ENCODE data around the gene SH3RF3. TPM values are rescaled to one million over a fixed set of nuclear protein-coding genes. Genes with fewer than 3 reads are reported as not detected.

SH3RF3 gene
- polyA plus RNA-seq, 3 donors from 2014 or later = not detected

DNA sequence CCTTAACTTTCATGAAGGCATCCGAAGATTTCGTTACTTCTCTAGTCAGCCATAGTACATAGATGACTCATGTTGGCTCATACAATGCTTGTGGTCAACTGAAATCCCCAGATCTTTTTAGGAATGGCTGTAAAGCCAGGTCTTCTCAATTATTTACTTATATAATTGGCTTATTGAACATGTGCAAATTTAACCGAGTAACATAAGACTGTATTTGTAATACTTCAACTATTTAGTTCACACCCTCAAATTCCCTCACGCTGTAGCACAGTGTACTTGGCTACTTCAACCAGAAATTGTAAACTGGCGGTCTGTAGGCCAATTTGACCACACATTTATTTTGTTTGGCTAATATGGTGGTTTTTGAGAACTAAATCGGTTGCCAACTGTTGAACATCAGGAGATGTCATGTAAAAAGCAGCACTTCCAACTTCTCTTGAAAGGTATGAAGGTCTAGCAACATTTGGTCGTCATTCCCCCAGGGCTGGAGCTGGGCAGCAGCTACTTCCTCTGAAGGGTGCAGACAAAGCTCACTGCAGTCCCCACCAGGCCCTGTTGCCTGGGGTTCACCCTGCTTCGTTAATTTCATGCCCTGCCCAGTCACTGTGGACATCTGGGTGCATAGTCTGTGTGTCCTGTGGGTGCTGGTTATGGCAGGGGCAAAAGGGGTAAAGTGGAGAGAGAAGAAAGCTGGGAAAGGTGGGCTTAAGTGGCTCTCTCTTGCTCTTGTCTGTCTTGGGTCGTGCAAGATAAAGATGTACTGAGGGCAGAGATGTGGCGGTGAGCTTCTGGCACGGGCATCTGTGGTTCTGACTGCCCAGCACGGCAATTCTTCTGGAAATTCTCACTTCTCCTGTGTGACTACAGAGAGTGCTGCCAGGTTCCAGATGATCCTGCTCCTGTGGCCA, 3.2 kb upstream of the SH3RF3 start:
- no peak for DNase-seq
- Mint-ChIP-seq H3K4me1 (peaks cover 10 to 18% of the 10 kb centered on the region in 2 donors), H3K36me3 (no peaks in the 10 kb centered on the region), H3K27ac (no peak overlapping the region), H3K9me3 (peaks cover 0 to 2% (median 0%) of the 10 kb centered on the region in 6 donors), H3K4me3 (no peak overlapping the region), H3K27me3 (ENCODE audit: low read depth in 3 of 3) (peaks cover 10 to 17% (median 17%) of the 10 kb centered on the region in 3 donors)

GRCh38 chr2:109126501-109126860, 2.5 kb upstream of the SH3RF3 start:
- Mint-ChIP-seq H3K9me3 (peaks cover 0 to 2% (median 0%) of the 10 kb centered on the region in 6 donors), H3K4me1 (peaks cover 10 to 19% of the 10 kb centered on the region in 2 donors), H3K36me3 (no peaks in the 10 kb centered on the region), H3K27me3 (ENCODE audit: low read depth in 3 of 3) (peaks cover 10 to 19% (median 17%) of the 10 kb centered on the region in 3 donors), H3K4me3 (no peak overlapping the region), H3K27ac (no peak overlapping the region)
- DNase-seq = no peak

- H3K36me3 Mint-ChIP-seq = no peaks in the 10 kb centered on the region
- no peak overlapping the region for H3K27ac Mint-ChIP-seq
- peaks cover 7 to 19% (median 17%) of the 10 kb centered on the region in 3 donors for H3K27me3 Mint-ChIP-seq (ENCODE audit: low read depth in 3 of 3)
- peaks cover 0 to 2% (median 0%) of the 10 kb centered on the region in 6 donors for H3K9me3 Mint-ChIP-seq
- DNase-seq = no peak
- H3K4me3 Mint-ChIP-seq = peak overlapping the region; percentile 66 to 80 (median 74)
- peaks cover 10 to 19% of the 10 kb centered on the region in 2 donors for H3K4me1 Mint-ChIP-seq
These were observed 1.4 kb upstream of the SH3RF3 start for GRCh38 chr2:109127556-109127955.

GRCh38 chr2:109128048-109128615, 873 bp upstream of the SH3RF3 start:
- Mint-ChIP-seq H3K36me3 (no peaks in the 10 kb centered on the region), H3K9me3 (peaks cover 0 to 2% (median 0%) of the 10 kb centered on the region in 6 donors), H3K27me3 (ENCODE audit: low read depth in 3 of 3) (peaks cover 7 to 17% (median 17%) of the 10 kb centered on the region in 3 donors), H3K4me3 (peak overlapping the region; percentile 66 to 85 (median 78)), H3K27ac (no peak overlapping the region), H3K4me1 (peaks cover 10 to 19% of the 10 kb centered on the region in 2 donors)
- DNase-seq = peak; percentile 41 to 50 (median 48)

DNA sequence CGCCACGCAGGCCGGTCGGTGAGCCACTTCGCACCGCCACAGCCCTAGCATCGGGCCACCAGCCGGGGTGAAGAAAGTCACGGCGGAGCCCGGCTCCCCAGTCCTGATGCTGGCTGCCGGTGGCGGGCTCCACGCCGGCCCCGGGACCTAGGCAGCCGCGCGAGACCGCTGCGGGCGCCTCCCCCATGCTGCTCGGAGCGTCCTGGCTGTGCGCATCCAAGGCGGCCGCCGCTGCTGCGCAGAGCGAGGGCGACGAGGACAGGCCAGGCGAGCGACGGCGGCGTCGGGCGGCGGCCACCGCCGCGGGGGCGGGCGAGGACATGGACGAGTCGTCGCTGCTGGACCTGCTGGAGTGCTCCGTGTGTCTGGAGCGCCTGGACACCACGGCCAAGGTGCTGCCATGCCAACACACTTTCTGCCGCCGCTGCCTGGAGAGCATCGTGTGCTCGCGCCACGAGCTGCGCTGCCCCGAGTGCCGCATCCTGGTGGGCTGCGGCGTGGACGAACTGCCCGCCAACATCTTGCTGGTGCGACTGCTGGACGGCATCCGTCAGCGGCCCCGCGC, 433 bp downstream of the SH3RF3 start:
- H3K4me1 Mint-ChIP-seq = peaks cover 11 to 19% of the 10 kb centered on the region in 2 donors
- H3K36me3 Mint-ChIP-seq = no peaks in the 10 kb centered on the region
- H3K27me3 Mint-ChIP-seq (ENCODE audit: low read depth in 3 of 3) = peaks cover 7 to 23% (median 20%) of the 10 kb centered on the region in 3 donors
- peaks cover 0 to 2% (median 0%) of the 10 kb centered on the region in 6 donors for H3K9me3 Mint-ChIP-seq
- H3K27ac Mint-ChIP-seq = no peak overlapping the region
- H3K4me3 Mint-ChIP-seq = peak overlapping the region in 4 of 5 donors; percentile 33 to 64 (median 48)
- DNase-seq = peak in 2 of 3 donors; percentile 9 to 17

DNA sequence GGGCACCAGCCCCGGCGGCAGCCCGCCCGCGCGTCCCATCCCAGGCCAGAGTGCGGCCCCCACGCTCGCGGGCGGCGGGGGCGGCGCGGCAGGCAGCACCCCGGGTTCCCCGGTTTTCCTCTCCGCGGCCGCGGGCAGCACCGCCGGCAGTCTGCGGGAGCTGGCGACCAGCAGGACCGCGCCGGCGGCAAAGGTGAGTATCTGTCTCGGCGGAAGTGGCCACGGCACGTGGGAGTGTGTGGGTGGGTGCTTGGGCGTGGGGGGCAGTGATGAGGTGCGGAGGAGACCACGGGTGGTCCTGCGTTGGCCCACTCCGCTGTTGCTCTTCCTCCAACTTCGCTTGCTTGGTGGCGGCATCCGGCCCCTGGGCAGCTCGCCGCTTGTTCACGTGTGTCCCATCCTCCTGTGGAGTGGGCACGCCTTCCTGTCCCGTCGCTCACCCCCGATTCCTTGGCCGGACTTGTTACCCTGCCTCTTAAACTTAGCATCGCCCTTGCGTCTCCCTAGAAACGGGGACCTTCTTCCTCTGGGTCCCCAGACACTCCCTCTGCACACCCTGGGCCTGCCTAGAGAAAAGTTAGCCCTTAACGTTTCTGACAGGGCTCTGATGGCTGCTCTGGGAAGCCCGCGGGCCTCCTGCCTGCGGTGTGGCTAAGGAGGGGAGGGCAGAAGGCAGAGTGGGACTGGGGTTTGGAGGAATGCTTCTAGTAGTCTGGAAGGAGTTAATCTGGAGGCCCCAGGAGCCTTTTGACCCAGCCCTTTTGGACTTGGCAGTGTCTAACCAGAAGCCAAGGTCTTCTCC, 1.1 kb downstream of the SH3RF3 start:
- peaks cover 0 to 2% (median 0%) of the 10 kb centered on the region in 6 donors for H3K9me3 Mint-ChIP-seq
- peak overlapping the region in 1 of 6 donors; percentile 58 for H3K27ac Mint-ChIP-seq
- H3K4me1 Mint-ChIP-seq = peaks cover 11 to 19% of the 10 kb centered on the region in 2 donors
- peak overlapping the region; percentile 79 to 92 (median 85) for H3K4me3 Mint-ChIP-seq
- DNase-seq = peak; percentile 5 to 7 (median 5)
- no peaks in the 10 kb centered on the region for H3K36me3 Mint-ChIP-seq
- peaks cover 7 to 23% (median 17%) of the 10 kb centered on the region in 3 donors for H3K27me3 Mint-ChIP-seq (ENCODE audit: low read depth in 3 of 3)

GRCh38 chr2:109130723-109130995, 1.7 kb downstream of the SH3RF3 start:
- Mint-ChIP-seq H3K27ac (no peak overlapping the region), H3K4me1 (peaks cover 11 to 19% of the 10 kb centered on the region in 2 donors), H3K4me3 (peak overlapping the region; percentile 44 to 92 (median 81)), H3K36me3 (no peaks in the 10 kb centered on the region), H3K9me3 (peaks cover 0 to 2% (median 0%) of the 10 kb centered on the region in 6 donors), H3K27me3 (ENCODE audit: low read depth in 3 of 3) (peaks cover 7 to 25% (median 17%) of the 10 kb centered on the region in 3 donors)
- no peak for DNase-seq

DNA sequence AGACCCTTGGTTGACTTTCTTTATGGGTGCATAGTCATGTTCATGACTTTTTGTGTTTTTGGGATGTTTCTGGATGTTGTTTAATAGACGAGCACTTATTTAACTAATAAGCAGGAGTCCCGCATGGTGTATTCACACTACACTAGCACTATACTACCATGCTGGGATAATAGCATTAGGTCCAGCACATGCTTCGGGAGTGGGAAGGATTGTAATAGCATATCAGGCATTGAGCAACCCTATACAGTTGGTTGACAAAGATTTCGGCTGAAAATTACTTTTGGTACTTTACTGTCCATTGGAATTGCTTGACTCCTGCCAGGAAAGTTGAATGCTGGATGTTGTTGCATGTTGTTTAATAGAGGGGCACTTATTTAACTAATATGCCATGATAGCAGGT, 2.8 kb downstream of the SH3RF3 start:
- H3K9me3 Mint-ChIP-seq = peaks cover 0 to 2% (median 0%) of the 10 kb centered on the region in 6 donors
- no peak for DNase-seq
- H3K36me3 Mint-ChIP-seq = no peaks in the 10 kb centered on the region
- H3K27me3 Mint-ChIP-seq (ENCODE audit: low read depth in 3 of 3) = peaks cover 10 to 18% (median 17%) of the 10 kb centered on the region in 3 donors
- H3K4me1 Mint-ChIP-seq = peaks cover 11 to 19% of the 10 kb centered on the region in 2 donors
- H3K27ac Mint-ChIP-seq = no peak overlapping the region
- H3K4me3 Mint-ChIP-seq = no peak overlapping the region

- no peak for DNase-seq
- Mint-ChIP-seq H3K4me1 (peaks cover 11 to 17% of the 10 kb centered on the region in 2 donors), H3K27me3 (ENCODE audit: low read depth in 3 of 3) (peaks cover 10 to 21% (median 14%) of the 10 kb centered on the region in 3 donors), H3K9me3 (peaks cover 0 to 2% (median 0%) of the 10 kb centered on the region in 6 donors), H3K36me3 (no peaks in the 10 kb centered on the region), H3K27ac (no peak overlapping the region), H3K4me3 (no peak overlapping the region)
These were observed 3.6 kb downstream of the SH3RF3 start for GRCh38 chr2:109132626-109133025.

DNA sequence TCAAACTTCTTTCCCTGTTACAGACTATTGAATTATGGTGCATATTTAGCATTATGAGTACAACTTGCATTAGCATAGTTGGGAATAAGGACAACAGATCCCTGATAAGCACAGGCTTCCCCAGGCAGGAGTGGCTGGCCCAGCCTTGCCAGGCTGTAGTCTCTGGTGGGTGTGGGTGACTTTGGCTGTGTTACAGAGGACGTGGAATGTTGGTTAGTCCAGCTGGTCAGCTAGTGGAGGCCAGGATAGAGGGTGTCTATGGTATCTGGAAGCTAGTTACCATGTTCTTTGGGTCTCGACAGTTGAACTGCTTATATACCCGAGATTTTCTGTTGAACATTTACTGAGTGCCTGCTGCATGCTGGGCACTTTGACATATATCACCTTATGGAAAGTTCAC, 4.7 kb downstream of the SH3RF3 start:
- Mint-ChIP-seq H3K27me3 (ENCODE audit: low read depth in 3 of 3) (peaks cover 7 to 18% (median 17%) of the 10 kb centered on the region in 3 donors), H3K27ac (no peak overlapping the region), H3K4me3 (no peak overlapping the region), H3K36me3 (no peaks in the 10 kb centered on the region), H3K9me3 (peaks cover 0 to 2% (median 0%) of the 10 kb centered on the region in 6 donors), H3K4me1 (peaks cover 10 to 11% of the 10 kb centered on the region in 2 donors)
- DNase-seq = no peak

DNA sequence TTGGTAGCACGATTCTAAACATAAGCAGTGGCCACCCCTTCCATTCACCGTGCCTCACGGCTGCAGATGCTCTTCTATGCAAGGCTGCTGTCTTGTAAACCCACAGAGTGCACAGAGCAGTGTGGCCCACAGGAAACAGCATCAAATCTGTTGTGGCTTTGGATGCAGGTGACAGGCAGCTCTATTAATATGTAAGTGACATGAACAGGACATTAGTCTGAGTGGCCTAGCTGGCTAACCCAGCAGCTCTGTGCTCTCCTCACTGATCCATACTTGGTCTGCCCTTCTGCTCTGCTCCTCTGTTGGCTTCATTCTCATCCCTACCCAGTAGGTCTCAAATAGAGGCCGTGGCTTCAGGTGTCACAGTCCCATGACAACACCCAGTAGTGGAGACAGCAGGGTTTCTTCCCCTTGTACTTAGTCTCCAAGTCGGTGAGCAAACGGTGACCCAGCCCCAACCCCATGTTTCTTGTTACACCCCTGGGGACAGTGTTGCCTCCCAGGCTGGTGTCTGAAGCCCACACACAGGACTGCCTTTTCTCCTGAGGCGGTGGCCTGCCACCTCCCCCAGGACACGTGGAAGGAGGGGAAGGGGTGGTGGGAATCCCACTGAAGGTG, 5.8 kb downstream of the SH3RF3 start:
- Mint-ChIP-seq H3K27me3 (ENCODE audit: low read depth in 3 of 3) (peaks cover 11 to 18% (median 17%) of the 10 kb centered on the region in 3 donors), H3K27ac (no peak overlapping the region)

DNA sequence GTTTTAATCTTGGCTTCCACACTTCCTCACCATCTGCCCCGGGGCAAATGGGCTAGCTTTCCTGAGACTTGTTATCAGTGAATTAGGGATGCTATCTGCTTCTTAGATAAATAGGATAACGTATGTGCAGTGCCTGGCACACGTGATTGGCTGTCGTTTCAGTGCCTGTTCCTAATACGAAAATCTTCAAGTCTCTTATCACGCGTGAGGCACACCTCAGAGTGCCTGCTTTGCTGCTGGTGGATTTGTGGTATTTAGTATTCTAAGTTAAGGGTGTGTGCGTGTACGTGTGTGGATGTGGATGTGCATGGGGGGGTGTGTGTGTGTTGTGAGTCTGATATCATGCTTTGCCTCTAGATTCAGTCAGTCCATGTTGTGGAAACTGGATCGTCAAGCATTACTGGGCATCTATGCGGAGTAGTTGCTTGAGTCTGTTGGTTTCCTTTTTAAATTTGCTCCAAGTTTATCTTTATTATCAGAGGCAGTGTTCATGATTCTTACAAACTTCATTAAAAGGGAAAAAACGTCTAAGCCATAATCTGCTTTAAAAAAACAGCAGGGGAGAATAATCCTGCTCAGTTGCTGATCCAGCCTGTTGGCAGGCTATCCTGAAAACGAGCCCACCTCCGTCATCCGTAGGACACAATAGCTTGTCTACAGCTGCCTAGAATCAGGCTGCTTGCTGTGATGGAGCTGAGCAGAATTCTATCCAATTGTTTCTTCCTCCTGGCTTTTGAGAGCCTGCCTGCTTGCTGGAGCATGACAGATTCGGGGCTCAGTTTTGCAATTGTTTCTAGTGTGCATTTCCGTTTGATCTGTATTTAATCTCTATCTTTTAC, 6.6 kb downstream of the SH3RF3 start:
- DNase-seq = no peak
- H3K27me3 Mint-ChIP-seq (ENCODE audit: low read depth in 3 of 3) = peaks cover 10 to 13% (median 11%) of the 10 kb centered on the region in 3 donors
- no peak overlapping the region for H3K4me3 Mint-ChIP-seq
- no peak overlapping the region for H3K27ac Mint-ChIP-seq
- peaks cover 4% of the 10 kb centered on the region in 2 donors for H3K4me1 Mint-ChIP-seq
- H3K36me3 Mint-ChIP-seq = no peaks in the 10 kb centered on the region
- H3K9me3 Mint-ChIP-seq = no peaks in the 10 kb centered on the region

More for the DNA sequence above, 5.8 kb downstream of the SH3RF3 start:
- no peak for DNase-seq
- Mint-ChIP-seq H3K4me3 (no peak overlapping the region), H3K9me3 (peaks cover 0 to 2% (median 0%) of the 10 kb centered on the region in 6 donors), H3K4me1 (peaks cover 10 to 11% of the 10 kb centered on the region in 2 donors), H3K36me3 (no peaks in the 10 kb centered on the region)
